ENCODE measurements around the gene RRP36. TPM values are rescaled to one million over a fixed set of nuclear protein-coding genes. Genes with fewer than 3 reads are reported as not detected.
"Not testable (repeated sequence)": the region's sequence is repeated elsewhere in the genome, so short reads cannot be mapped to it uniquely, and the experiment has no call there.

RRP36 gene
- polyA plus RNA-seq, 1 donor, result 63.6 TPM

DNA sequence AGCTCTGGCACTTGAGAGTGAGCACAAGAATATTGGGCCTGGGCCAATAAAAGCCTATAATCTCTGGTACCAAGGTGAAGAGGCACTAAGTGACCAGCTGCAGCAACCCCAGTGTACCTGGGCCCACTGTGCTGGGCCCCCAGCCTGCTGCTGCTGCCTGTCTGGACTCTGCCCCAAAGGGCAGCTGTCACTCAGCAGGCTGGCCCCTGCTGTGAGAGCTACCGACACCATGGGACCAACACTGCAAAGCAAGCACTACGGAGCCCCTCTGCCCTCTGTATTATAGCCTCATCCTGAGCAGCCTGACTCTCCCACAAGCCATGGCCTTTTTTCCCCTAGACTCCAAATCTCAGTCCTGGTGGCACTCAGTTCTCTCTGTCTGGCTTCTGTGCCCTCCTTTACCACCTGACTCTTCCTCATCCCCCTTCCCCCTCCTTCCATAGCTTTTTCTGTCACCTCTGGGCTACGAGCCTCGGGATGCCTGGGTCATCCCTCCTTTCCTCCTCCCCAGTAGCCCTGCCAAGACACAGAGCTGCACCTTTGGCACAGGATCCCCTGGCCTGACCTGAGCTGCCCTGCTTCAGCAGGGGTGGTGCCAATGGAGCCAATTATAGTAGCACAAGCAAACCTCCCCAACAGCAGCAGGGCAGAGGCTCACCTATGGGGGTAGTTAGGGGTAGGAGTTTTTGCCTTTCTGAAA is 14.2 kb downstream of the RRP36 start:
- no peak for DNase-seq

DNA sequence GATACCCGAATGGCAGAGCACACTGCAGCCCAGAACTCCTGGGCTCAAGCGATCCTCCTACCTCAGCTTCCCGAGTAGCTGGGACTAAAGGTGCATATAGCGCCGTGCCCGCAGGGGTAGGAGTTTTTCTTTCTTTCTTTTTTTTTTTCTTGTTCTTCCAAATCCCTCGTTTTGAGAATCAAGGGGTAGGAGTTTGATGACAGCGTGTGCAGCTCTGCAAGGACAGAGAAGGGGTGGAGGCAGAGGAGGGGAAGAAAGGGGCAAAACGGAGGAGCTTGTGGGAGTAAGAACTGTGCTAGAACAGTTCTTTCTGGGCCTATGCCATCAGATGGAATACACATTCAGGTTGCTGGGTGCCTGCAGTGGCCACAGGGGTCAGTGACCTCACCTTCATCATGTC is 15.3 kb downstream of the RRP36 start:
- DNase-seq, result no peak

DNA sequence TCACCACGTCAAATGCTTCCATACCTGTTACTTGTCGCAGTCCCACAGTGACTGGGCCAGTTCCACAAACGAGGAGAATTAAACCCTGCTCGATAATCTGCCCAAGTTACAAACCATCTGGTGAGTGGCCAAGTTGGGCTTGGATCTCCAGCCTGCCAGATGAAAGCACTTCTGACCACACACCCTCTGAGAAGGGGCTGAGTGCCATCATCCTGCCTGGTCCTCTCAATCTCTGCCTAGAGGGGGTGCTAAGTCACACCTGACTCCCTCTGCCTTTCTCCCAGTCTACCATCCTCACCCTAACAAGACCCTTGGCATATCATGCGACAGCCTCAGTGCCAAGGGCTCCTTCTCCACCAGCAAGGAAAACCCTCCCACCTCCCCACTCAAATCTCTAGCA is 15.8 kb downstream of the RRP36 start:
- DNase-seq, result no peak

DNA sequence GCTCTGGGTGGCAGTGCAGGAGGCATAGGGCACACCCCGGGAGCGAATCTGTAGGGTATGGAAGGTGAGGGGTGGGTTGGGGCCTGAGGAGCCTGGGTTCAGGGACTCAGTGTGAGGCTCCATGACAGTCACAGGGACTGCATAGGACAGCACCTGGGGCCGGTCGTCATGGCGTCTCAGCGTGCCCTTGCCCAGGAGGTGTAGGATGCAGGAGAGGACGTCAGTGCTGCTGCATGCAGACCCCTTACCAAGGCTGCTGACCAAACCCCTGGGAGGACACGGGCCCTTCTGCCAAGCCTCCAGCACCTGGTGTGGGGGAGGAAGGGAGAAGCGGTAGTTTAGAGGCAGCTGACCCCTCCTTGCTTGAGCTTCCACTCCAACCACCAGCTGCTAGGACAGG is 16.3 kb downstream of the RRP36 start:
- no peak for DNase-seq

DNA sequence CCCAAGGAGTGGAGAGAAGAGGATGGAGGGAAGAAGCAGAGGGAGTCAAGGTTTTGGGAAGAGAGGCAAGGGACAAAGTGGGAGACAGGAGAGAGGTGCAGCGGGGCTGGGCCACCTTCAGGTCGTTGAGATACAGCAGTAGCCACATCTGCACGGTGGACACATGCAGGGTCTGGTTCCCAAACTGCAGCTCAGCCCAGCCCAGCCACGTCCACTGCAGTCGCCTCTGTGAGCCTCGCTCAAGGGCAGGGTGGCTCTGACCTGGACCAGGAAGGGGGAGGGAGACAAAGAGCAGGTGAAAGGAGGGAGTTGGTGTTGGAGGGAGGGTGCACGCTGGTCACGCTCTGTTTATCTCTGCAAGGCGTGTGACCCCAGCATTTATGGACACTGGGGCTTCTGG is 17.3 kb downstream of the RRP36 start:
- no peak for DNase-seq

DNA sequence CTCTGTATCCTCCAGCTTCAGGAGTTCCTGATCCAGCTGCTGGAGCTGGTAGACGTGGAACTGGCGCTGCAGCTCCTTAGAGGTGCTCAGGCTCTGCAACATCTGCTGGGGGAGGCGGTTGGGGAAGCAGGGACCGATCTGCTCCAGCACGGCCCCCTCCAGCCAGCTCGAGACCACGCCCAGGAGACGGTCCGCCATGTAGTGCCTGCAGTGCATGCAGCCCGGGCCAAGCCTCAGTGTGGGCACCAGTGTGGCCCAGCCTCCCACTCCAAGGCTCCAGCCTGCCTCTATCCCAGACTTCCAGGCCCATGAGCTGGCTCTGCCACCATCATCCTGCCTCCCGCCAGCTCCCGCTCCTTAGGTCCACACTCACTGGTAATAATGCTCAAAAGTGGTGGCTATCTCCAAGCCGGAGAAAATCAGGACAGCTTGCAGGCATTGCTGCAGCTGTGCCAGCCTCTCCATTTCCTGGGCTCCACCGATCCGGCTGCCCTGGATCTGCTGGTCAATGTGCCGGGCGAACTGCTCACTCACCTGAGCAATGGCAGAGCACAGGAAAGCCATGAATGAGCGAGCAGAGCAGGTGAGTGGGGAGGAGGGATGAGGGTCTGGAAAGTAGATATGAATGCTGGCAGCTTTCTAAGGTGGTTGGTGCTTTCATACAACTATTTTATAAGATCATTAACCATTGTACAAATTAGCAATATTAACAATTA is 19.3 kb downstream of the RRP36 start:
- no peak for DNase-seq

DNA sequence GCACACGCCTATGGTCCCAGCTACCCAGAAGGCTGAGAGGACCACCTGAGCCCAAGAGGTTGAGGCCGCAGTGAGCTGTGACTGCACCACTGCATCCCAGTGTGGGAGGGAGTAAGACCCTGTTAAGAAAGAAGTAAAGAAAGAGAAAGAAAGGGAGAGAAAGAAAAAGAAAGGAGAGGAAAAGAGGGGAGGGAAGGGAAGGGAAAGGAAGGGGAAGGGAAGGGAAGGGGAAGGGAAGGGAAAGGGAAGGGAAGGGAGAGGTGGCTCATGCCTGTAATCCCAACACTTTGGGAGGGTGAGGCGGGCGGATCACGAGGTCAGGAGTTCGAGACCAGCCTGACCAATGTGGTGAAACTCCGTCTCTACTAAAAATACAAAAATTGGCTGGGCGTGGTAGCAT is 20.1 kb downstream of the RRP36 start:
- not testable (repeated sequence) for DNase-seq

DNA sequence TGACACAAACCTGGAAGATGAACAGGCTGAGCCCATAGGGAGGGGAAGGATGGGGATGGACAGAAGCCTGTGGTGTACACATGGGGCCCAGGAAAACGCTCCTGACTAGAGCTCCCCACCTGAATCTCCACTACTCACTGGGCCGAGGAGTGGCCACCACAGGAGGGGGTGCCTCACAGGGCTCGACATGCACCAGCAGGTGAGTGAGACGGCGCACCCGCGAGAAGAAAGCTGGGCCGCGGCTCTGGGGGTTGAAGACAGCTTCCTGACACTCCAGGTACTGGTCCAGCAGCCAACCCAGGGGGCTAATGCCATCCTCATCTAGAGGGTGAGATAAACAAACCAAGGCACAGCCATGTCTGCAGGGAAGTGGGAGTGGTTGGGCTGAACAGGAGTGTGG is 21.9 kb downstream of the RRP36 start:
- no peak for DNase-seq

DNA sequence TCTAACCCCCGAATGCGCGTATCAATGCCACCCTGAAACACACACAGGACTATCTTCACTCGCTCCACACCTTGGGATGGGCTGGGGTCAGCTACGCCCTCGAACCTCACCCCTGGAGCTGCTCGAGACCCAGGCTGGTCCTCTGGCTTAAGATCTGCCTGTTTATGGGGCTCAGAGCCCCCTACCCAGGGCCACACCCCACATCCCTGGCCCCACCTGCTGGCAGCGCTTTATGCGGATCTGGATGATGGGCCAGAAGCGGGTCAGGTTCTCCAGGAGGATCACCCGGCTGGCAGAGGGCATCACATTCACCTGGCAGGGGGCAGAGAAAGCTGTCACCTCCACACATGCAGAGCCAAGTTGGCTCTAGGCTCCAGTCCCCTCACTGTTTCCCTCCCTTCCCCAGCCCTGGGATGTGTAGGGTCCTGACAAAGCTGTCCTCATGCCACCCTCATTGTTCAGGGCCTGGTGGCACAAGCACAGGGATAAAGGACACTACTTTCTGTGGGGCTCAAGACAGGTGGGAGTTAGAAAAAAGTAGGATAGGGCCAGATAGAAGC is 24.0 kb downstream of the RRP36 start:
- DNase-seq, result no peak

DNA sequence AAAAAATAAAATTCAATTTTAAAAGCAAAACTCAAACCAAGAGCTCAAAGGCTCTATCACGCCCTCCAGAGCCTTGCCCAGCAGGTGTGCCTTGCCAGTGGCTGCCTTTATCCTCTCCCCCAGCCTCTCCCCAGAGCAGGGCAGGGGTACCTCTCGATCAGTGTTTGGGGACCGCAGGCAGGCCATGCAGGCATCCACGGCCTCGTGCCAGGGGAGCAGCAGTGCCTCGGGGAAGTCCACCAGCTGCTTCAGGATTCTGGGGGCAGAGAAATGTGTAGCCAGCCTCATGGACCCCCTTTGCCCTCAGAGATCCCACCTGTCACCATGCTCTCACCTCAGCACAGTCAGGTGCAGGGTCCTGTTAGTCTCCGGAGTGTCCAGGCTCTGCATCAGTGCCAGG is 26.6 kb downstream of the RRP36 start:
- DNase-seq, result no peak

DNA sequence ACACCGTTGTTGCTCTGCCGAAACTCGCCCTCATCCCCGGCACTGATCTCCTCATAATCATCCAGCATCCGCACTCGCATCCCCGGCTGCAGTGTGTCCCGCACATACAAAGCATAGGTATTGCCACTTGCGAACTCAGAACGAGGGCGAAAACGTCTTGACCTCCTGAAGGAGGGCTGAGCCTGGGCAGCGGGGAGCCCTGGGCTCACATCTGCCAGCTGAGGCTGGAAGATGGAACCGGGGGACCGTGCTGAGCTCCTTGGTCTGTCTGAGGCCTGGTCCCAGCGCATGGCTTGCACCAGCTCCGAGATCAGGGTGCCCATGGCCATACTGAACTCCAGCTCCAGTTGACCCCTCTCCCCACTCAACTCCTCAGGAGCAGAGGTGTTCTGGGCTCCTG is 29.6 kb downstream of the RRP36 start:
- no peak for DNase-seq

DNA sequence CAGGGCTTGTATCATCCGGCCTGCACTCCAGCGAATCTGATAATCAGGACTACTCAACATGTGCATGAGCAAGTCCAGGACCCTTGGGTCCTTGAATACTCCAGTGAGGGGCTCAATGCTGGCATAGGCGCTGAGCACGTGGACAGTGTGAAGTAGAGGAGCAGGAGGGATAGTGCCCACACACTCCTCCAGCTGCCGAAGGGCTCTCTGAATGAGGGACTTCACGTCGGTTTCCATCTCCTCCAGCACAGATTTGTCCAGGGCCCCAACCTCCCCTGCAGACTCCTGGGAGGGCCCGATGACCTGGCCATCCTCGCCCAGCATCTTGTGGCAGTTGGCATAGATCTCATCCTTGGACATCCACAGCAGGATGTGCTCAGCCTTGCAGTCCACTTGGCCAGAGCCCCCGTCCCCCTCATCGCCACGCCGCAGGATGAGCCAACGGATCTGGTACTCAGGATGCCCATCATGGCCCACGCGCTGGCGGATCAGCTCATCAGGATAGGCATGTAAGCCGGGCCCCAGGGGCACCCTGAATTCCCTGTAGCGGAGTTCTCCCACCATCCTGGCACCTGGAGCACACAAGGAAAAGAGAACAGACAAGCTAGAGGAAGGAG is 30.9 kb downstream of the RRP36 start:
- no peak for DNase-seq

DNA sequence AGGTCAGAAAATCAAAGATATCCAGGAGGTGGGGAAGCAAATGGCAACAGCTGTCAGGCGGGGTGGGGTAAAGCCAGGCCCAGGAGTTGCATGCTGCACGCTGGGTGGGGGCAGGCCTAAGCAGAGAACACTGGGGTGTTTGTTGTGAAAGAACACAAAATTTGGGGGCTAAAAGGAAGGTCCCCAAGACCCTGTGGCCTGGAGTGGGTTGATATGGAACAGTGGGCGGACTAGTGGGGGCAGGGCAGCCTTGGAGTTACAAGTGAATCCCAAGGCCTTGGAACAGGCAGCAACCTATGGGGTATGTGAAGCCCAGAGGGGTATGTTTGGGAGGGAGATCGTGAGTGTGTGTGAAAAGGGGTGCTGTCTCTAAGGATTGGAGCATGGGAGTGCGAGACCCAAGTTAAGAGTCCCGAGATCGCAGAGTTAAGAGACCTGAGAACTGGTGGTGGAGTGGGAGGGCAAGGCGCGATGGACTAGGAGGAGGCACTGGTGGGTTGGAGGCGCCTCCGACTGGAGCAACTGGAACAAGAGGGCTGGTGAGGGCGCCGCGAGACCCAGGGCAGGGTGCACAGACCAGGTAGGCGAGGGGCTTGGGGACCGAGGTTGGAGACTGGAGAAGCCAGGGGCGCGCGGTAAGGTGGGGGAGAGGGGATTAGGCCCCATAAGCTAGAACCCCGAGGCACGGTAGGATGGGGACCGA is 31.6 kb downstream of the RRP36 start:
- DNase-seq, result peak; percentile 29

DNA sequence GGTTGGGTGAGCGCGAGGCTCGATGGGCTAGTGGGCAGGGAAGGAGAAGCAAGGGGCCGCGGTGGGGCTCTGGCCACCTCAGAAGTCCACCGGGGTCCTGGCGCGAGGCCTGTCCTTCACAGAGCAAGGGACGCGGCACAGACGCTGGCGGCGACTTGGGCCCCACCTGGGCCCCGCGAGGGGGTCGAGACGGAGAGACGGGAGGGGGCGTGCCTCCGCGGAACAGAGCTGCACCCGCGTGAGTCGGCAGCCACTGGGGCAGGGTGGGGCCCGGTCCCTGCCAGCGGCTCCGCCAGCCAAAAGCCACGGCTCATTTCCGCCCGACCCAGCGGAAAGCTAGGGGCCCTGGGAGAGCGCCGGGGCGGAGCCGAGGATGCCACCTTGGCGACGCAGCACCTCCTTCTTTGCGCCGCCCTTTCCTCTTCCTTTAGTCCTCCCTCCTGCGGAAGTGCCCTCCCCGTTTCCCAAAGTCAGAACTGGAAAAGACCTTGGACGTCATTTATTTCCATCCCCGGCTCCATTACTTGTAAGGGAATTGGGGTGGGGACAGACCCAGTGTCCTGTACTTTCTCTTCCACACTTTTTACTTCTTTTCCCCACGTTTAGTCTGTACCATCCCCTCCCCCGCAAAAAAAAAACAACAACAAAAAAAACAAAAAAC is 32.3 kb downstream of the RRP36 start, which contains the start of gene CUL7:
TSS of gene CUL7 (minus strand) at position 307 of the 661 bp plus-strand sequence. CDS start 1,063 bp downstream, outside the sequence.
- DNase-seq, result peak; percentile 93

DNA sequence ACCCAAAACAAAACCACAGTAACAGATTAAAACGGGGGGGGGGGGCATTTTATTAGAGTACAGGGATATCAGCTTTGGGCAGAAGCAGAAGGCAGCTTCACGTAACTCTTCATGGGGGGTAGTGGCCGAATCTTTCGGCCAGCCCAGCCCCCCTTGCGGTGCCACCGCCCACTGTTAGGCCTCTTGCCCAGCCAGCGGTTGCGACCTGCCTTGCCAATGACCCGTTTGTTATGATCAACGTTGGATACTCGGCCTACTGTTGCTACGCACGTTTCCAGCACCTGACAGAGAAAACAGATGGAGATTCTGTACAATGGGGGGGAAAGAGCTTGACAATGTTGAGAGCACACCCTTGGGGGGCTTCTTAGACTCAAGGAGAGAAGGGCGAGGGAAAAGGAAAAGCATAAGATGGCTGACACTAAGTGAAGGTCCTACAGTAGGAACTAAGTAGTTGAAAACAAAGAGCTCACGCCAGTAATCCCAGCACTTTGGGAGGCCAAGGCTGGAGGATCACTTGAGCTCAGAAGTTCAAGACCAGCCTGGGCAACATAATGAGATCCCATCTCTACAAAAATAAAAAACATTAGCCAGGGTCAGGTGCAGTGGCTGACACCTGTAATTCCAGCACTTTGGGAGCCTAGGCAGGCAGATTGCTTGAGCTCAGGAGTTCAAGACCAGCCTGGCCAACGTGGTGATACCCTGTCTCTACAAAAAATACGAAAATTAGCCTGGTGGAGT is 33.0 kb downstream of the RRP36 start:
- no peak for DNase-seq

DNA sequence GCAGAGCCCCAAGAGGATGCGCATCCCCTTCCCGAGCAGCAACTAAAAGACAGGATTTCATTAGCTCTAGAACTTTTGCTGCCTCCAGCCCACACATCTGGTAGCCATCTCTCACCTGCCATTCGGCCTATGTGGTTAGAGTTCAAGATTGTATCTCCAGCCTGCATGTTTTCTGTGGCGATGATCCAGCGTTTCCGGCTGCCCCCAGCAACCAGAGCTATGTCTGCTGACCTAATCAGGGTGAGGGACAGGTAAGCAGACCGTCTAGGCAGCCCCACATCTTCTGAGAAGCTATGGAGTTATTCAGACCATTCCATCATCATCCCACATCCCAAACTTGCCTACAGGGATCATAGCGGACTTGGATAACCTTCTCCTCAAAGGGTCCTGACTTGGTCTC is 34.5 kb downstream of the RRP36 start:
- DNase-seq, result no peak

DNA sequence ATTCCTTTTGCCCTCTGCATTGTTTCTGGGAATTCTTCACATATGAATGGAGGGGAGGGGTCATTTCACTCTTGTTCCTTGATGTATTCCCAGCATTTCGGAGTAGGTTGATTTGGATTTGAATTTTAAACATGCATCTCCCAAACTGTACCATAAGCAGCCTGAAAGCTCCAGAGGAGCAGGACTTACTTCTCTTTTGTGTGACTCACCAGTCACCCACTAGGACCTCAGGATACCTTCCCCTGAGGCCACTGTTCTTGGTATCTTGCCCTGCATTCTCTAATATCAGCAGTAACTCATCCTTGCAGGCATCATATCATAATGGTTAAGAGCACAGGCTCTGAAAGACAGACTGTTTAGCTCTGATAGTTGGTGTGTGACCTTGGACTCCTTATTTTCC is 37.1 kb downstream of the RRP36 start:
- DNase-seq, result no peak

DNA sequence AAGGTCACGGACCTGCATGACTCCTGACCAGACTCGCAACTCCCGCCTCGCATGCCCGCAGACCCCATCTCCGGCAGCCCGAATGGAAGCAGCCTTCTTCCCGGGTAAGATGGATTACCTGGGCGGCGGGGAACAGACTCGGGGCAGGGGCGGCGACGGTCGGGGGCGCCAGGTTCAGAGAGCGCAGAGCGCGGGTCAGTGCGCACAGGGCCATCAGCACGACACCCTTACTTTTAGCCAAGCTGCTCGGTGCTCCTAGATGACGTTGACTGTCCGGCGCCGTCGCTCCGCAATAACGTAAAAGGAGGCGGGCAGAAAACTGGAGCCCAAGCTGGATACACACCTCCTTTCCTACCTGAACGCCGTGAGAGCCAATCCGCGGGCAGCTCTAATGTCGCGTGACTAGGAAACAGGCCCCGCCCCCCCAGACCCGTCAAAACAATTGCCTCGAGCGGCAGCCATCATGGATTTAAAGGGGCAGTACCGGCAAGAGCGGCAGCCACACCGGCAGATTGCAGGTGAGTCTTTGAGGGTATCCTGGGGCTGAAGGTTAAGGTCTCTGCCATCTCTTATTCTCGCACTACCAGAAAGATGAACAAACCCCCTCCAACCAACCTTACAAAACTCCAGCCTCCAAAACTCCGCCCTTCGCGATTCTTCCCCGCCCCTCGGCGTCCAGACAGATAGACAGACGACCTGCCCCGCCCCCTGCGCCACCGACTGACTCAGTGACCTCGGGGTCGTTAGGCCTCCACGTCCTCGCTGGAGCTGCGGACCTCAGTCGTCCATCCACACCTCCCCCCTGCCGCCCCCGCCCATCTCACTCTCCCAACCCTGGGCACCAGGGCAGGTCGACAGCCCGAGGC is 38.0 kb downstream of the RRP36 start, which contains the start of the genes KLC4 and MRPL2:
TSS of gene KLC4 (plus strand) at position 464 of the 866 bp plus-strand sequence. CDS start 1,705 bp downstream, outside the sequence.
TSS of gene MRPL2 (minus strand) at position 267 of the 866 bp plus-strand sequence. CDS start at position 214, 53 bp downstream.
- DNase-seq, result peak; percentile 99

DNA sequence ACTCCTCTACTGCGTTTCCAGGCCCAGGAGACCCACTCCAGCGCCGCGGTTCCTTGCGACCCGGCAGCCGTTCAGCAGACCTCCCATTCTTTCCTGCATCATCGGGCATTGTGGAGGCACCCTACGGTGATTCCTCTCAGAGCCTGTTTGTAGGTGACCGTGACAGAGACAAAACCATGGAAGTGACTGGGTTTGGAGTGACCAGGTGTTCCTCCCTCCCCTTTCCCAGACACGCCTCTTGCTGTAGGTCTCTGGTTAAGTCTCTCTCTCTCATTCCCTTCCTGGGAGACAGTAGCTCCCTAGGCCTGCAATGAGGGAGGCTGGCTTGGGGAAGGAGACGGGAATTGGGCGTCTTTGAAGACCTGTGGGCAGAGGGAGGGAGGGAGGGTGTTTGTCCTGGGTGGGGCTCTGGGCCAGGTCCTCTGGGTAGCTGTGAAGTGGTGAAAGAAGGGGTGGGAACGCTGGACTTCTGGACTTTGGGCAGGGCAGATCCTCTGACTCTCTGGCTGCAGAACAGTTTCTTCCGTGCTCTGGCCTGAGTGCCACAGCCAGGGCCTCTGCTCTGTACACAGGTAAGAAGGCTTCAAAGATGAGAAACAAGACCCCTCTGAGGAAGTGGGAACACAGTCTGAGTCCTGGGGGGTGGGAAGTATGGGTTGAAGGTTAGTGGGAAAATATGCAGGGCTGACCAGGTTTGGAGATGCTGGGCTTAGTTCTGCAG is 38.8 kb downstream of the RRP36 start:
- no peak for DNase-seq

Measured in left kidney (tissue), 2 donors.